HCT116 (cell line): Measurements from ENCODE around the gene HACE1. TPM values are rescaled to one million over a fixed set of nuclear protein-coding genes. Genes with fewer than 3 reads are reported as not detected.

Source experiments
- ATAC-seq: fragments of 200-7000 bp; cut with Tn5 transposase; 2 replicates; pipeline ENCODE4 v1.9.1; 2020; ENCODE audit warnings: mild to moderate bottlenecking, moderate library complexity
- BruUV-seq: library from RNA; stranded (reverse); fragments of 400-500 nt; replicated peaks from 2 replicates; lab custom pipeline; 2021; lab: Mats Ljungman, UMichigan
- CTCF ChIA-PET: fragments of 300-600 bp; sonication (Branson Sonifier 250); formaldehyde crosslinking; loops from one replicate; lab custom pipeline; 2021; ENCODE audit warnings: antibody characterized with exemption; lab: Charles Lee
- POLR2A ChIA-PET: fragments of 300-600, 350-600 bp; sonication (Branson Sonifier 250); formaldehyde crosslinking; loops from one replicate; lab custom pipeline; 2021; ENCODE audit warnings: antibody characterized with exemption; lab: Charles Lee
- RAD21 ChIA-PET, 2 experiments: fragments of 300-600 bp; sonication (Branson Sonifier 250); formaldehyde crosslinking; loops; one replicate each; lab custom pipeline; 2023; ENCODE audit warnings: low total read pairs in 2 of 2; ENCODE audit not compliant: uncharacterized antibody in 2 of 2, unreplicated experiment in 2 of 2, low non-redundant PET in 1 of 2; lab: Charles Lee
- DNase-seq: peaks from one replicate; pipeline ENCODE4 v3.0.0-alpha.2; 2010; ENCODE audit warnings: low read depth, low spot score
- H2AFZ ChIP-seq: fragments of 200-600 bp; shearing (Covaris generic), sonication (generic); 2 replicates; pipeline ENCODE4 v1.6.1; 2017; ENCODE audit warnings: low read depth, mixed run types, mixed read lengths, antibody characterized with exemption, low read length; ENCODE audit not compliant: poor library complexity, severe bottlenecking
- H3K27ac ChIP-seq: 2 replicates; pipeline ENCODE4 v1.5.1; 2012; ENCODE audit warnings: low read depth, low read length
- H3K27me3 ChIP-seq: fragments of 200-600 bp; sonication (generic); 2 replicates; pipeline ENCODE4 v1.6.1; 2016; ENCODE audit warnings: mixed run types, low read length, mixed read lengths; ENCODE audit not compliant: insufficient read depth
- H3K36me3 ChIP-seq, 2 experiments: fragments of 200-500 bp in 1 of 2; fragments of 200-600 bp in 1 of 2; sonication (Bioruptor generic) in 1 of 2; sonication (generic) in 1 of 2; 2 replicates each; pipeline versions ENCODE4 v1.5.1 to v1.6.1; 2014 to 2016; ENCODE audit warnings: low read length in 2 of 2, inconsistent platforms in 1 of 2, mixed read lengths in 1 of 2, mixed run types in 1 of 2; ENCODE audit not compliant: insufficient read depth in 2 of 2, control insufficient read depth in 1 of 2
- H3K4me1 ChIP-seq, 2 experiments: fragments of 200-600 bp in 1 of 2; sonication (generic) in 1 of 2; 2 replicates each; pipeline versions ENCODE4 v1.5.1 to v1.6.1; 2012 to 2017; ENCODE audit warnings: low read length in 2 of 2, inconsistent platforms in 1 of 2, mild to moderate bottlenecking in 1 of 2, mixed read lengths in 1 of 2, mixed run types in 1 of 2, moderate library complexity in 1 of 2; ENCODE audit not compliant: insufficient read depth in 2 of 2, control insufficient read depth in 1 of 2
- H3K4me2 ChIP-seq: fragments of 200-600 bp; sonication (generic); 2 replicates; pipeline ENCODE4 v1.6.1; 2017; ENCODE audit warnings: mixed run types, low read length, mixed read lengths
- H3K4me3 ChIP-seq, 2 experiments: fragments of 200-600 bp in 1 of 2; sonication (generic) in 1 of 2; replicated peaks in 1 of 2; 2 replicates each; pipeline ENCODE4 v1.5.1; 2011 to 2016; ENCODE audit warnings: low read length in 2 of 2, control low read depth in 1 of 2, low read depth in 1 of 2, mild to moderate bottlenecking in 1 of 2, mixed read lengths in 1 of 2, mixed run types in 1 of 2
- H3K79me2 ChIP-seq: fragments of 200-600 bp; sonication (generic); 2 replicates; pipeline ENCODE4 v1.6.1; 2017; ENCODE audit warnings: mild to moderate bottlenecking, mixed run types, low read length, moderate library complexity, mixed read lengths; ENCODE audit not compliant: insufficient read depth
- H3K9ac ChIP-seq: fragments of 200-600 bp; sonication (generic); 2 replicates; pipeline ENCODE4 v1.6.1; 2016; ENCODE audit warnings: low read length, mixed read lengths
- H3K9me2 ChIP-seq: fragments of 200-600 bp; sonication (generic), shearing (Covaris generic); 2 replicates; pipeline ENCODE4 v1.6.1; 2017; ENCODE audit warnings: mixed run types, mild to moderate bottlenecking, moderate library complexity; ENCODE audit not compliant: insufficient read depth
- H3K9me3 ChIP-seq, 2 experiments: fragments of 200-500 bp in 1 of 2; fragments of 200-600 bp in 1 of 2; sonication (Bioruptor generic) in 1 of 2; sonication (generic) in 1 of 2; 2 replicates each; pipeline ENCODE4 v1.6.1; 2014 to 2017; ENCODE audit warnings: low read length in 2 of 2, mixed read lengths in 2 of 2, inconsistent platforms in 1 of 2, low read depth in 1 of 2, mild to moderate bottlenecking in 1 of 2, mixed run types in 1 of 2, moderate library complexity in 1 of 2; ENCODE audit not compliant: control insufficient read depth in 1 of 2, insufficient read depth in 1 of 2
- H4K20me1 ChIP-seq: fragments of 200-600 bp; sonication (generic), shearing (Covaris generic); 2 replicates; pipeline ENCODE4 v1.6.1; 2017; ENCODE audit warnings: mixed run types, mild to moderate bottlenecking, moderate library complexity; ENCODE audit not compliant: insufficient read depth
- ATF3 ChIP-seq: IDR thresholded peaks from 2 replicates; pipeline ENCODE4 v1.6.1; 2012
- CBX3 ChIP-seq: IDR thresholded peaks from 2 replicates; pipeline ENCODE4 v1.6.1; 2012; ENCODE audit warnings: low read depth
- CEBPB ChIP-seq: IDR thresholded peaks from 2 replicates; pipeline ENCODE4 v1.6.1; 2012; ENCODE audit warnings: low read depth
- CTCF ChIP-seq, 3 experiments: fragments of 200-600 bp in 1 of 3; sonication (generic) in 1 of 3; IDR thresholded peaks in 2 of 3; conservative IDR thresholded peaks in 1 of 3; 2 replicates each; pipeline ENCODE4 v1.5.1; 2012 to 2017; ENCODE audit warnings: low read depth in 2 of 3, low read length in 2 of 3, antibody characterized with exemption in 1 of 3, borderline replicate concordance in 1 of 3, control low read depth in 1 of 3, mild to moderate bottlenecking in 1 of 3, mixed read lengths in 1 of 3, mixed run types in 1 of 3, moderate library complexity in 1 of 3; ENCODE audit not compliant: insufficient read depth in 1 of 3
- EGR1 ChIP-seq: IDR thresholded peaks from 2 replicates; pipeline ENCODE4 v1.6.1; 2012; ENCODE audit warnings: low read depth
- ELF1 ChIP-seq: IDR thresholded peaks from 2 replicates; pipeline ENCODE4 v1.6.1; 2012; ENCODE audit warnings: low read depth, borderline replicate concordance
- EZH2phosphoT487 ChIP-seq: fragments of 200-600 bp; IDR thresholded peaks from 2 replicates; pipeline ENCODE4 v1.6.1; 2018; ENCODE audit warnings: antibody characterized with exemption, borderline replicate concordance
- POLR2A ChIP-seq: IDR thresholded peaks from 2 replicates; pipeline ENCODE4 v1.7.0; 2011; ENCODE audit warnings: borderline replicate concordance; ENCODE audit not compliant: insufficient read depth, insufficient read length; ENCODE audit errors: extremely low read depth
- RAD21 ChIP-seq: IDR thresholded peaks from 2 replicates; pipeline ENCODE4 v1.6.1; 2012; ENCODE audit warnings: low read depth, mild to moderate bottlenecking
- REST ChIP-seq: IDR thresholded peaks from 2 replicates; pipeline ENCODE4 v1.6.1; 2012; ENCODE audit warnings: low read depth
- SIN3A ChIP-seq: IDR thresholded peaks from 2 replicates; pipeline ENCODE4 v1.6.1; 2012; ENCODE audit warnings: low read depth
- SRF ChIP-seq: IDR thresholded peaks from 2 replicates; pipeline ENCODE4 v1.6.1; 2012; ENCODE audit warnings: low read depth
- TCF7L2 ChIP-seq: IDR thresholded peaks from 2 replicates; pipeline ENCODE4 v1.7.0; 2011; ENCODE audit warnings: borderline replicate concordance, inconsistent platforms; ENCODE audit not compliant: insufficient read depth, insufficient read length; ENCODE audit errors: extremely low read depth
- YY1 ChIP-seq: IDR thresholded peaks from 2 replicates; pipeline ENCODE4 v1.6.1; 2011; ENCODE audit warnings: low read length, low read depth, moderate library complexity, mild to moderate bottlenecking; ENCODE audit not compliant: insufficient replicate concordance; ENCODE audit errors: extremely low read depth
- intact Hi-C: fragments of 100-400 bp; cut with micrococcal nuclease; formaldehyde crosslinking; loops from 2 replicates; pipeline ENCODE4 v1.10.0; 2022
- total RNA-seq: library from RNA; stranded (reverse); gene quantifications from one replicate; pipeline ENCODE4 v1.2.1, GENCODE V29; 2021; ENCODE audit not compliant: unreplicated experiment

HACE1 gene
- total RNA-seq, 1 experiment from 2014 or later: 10.9 TPM

GRCh38 chr6:104711371-104711770, 148.3 kb downstream of the HACE1 start:
- no peak; the same call in 1 of the 2 replicates for ATAC-seq
- no peaks in the 10 kb centered on the region for H3K9me3 ChIP-seq
- DNase-seq: no peak
- H3K4me3 ChIP-seq: no peak overlapping the region
- TF ChIP-seq YY1: no peak
- peak overlapping the region; percentile 14; the same call in 1 of the 2 replicates for H3K4me2 ChIP-seq
- ChIA-PET CTCF (no interaction called here), POLR2A (no interaction called here), RAD21 (no interaction called here)
- no peaks in the 10 kb centered on the region for H3K27me3 ChIP-seq
- H3K9ac ChIP-seq: no peak overlapping the region
- no peak overlapping the region for H2AFZ ChIP-seq
- H3K36me3 ChIP-seq: no peaks in the 10 kb centered on the region
- H3K4me1 ChIP-seq: peaks cover 0 to 7% of the 10 kb centered on the region in 2 experiments; a peak in 1 of 4 replicates
- intact Hi-C loops: no loop called here
- BruUV-seq: no TSS peak
- H3K79me2 ChIP-seq: no peaks in the 10 kb centered on the region
- no peaks in the 10 kb centered on the region for H4K20me1 ChIP-seq
- H3K27ac ChIP-seq: no peak overlapping the region
- no peaks in the 10 kb centered on the region for H3K9me2 ChIP-seq

GRCh38 chr6:104710543-104711335, 149.0 kb downstream of the HACE1 start:
- Histone ChIP-seq H3K9me2 (no peaks in the 10 kb centered on the region), H3K36me3 (no peaks in the 10 kb centered on the region), H3K27me3 (no peaks in the 10 kb centered on the region), H3K9ac (no peak overlapping the region), H3K9me3 (no peaks in the 10 kb centered on the region), H3K79me2 (no peaks in the 10 kb centered on the region), H3K27ac (no peak overlapping the region), H3K4me2 (peak overlapping the region; percentile 14; the same call in 1 of the 2 replicates), H2AFZ (no peak overlapping the region), H4K20me1 (no peaks in the 10 kb centered on the region), H3K4me1 (peaks cover 0 to 7% of the 10 kb centered on the region in 2 experiments; a peak in 1 of 4 replicates), H3K4me3 (no peak overlapping the region)
- ChIA-PET POLR2A (no interaction called here), CTCF (no interaction called here), RAD21 (no interaction called here)
- no TSS peak for BruUV-seq
- DNase-seq (no peak), ATAC-seq (no peak)
- intact Hi-C loops: no loop called here
- TF ChIP-seq REST: no peak
- TF ChIP-seq ATF3: no peak
- no peak for TF ChIP-seq EZH2phosphoT487
- TF ChIP-seq POLR2A: no peak
- TF ChIP-seq CBX3: no peak
- no peak for TF ChIP-seq SIN3A
- no peak for TF ChIP-seq CEBPB
- TF ChIP-seq SRF: no peak
- TF ChIP-seq CTCF (IDR thresholded peaks at IDR 0.05 in 2 of 3, conservative IDR thresholded peaks at IDR 0.05 in 1 of 3; ENCODE audit: borderline replicate concordance in 1 of 3, insufficient read depth in 1 of 3, low read depth in 2 of 3, low read length in 2 of 3): no peak
- no peak for TF ChIP-seq ELF1
- no peak for TF ChIP-seq TCF7L2
- TF ChIP-seq RAD21: no peak
- no peak for TF ChIP-seq EGR1
- no peak for TF ChIP-seq YY1
